H4 (cell line): Measurements from ENCODE around the gene LRRC4. TPM values are rescaled to one million over a fixed set of nuclear protein-coding genes. Genes with fewer than 3 reads are reported as not detected.

Experiments used
- DNase-seq: peaks from one replicate; pipeline ENCODE4 v3.0.0-alpha.2; 2015; ENCODE audit warnings: low spot score
- total RNA-seq: library from RNA; depleted of rRNA; stranded (reverse); fragments of >200 nt; shearing (Covaris generic); gene quantifications from 2 replicates; pipeline ENCODE4 v1.2.3, GENCODE V29; 2014

The LRRC4 gene
- total RNA-seq, 1 experiment from 2014 or later: not detected

DNA sequence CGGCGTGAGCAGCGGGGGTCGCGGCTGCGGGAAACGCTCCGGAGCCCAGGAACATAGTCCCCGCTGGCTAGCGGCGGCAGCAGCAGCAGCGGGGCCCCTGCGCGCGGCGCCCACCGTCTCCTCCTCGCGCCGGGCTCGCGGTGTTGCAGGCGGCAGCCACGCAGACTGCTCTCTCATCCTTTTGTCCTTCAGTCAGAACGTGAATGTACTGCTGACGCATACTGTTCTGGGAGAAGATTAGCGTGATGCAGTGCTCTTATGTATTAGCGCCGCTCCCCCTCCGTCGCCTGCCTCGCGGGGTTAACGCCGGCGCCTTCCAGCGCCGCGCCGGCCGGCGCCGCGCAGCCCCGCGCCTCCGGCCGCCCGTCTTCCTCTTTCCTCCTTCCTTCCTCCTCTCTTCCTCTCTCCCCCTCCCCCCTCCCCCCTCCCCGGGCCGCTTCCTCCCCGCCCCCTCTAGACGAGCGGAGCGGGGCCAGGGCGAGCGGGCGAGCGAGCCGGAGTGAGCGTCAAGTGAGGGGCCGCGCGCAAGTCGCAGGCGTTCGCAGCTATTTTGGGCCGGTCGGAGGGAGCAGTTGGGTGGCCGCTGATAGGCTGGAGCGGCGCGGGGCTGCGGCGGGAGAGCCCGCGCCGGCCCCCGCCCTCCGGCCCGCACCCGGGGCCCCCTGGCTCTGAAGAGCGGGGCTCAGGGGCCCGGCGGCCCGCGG, 816 bp upstream of the LRRC4 start:
- no peak for DNase-seq

- no peak for DNase-seq
Measured at GRCh38 chr7:128030263-128030653, 979 bp downstream of the LRRC4 start.

GRCh38 chr7:128029405-128029995, 1.7 kb downstream of the LRRC4 start:
- no peak for DNase-seq

DNA sequence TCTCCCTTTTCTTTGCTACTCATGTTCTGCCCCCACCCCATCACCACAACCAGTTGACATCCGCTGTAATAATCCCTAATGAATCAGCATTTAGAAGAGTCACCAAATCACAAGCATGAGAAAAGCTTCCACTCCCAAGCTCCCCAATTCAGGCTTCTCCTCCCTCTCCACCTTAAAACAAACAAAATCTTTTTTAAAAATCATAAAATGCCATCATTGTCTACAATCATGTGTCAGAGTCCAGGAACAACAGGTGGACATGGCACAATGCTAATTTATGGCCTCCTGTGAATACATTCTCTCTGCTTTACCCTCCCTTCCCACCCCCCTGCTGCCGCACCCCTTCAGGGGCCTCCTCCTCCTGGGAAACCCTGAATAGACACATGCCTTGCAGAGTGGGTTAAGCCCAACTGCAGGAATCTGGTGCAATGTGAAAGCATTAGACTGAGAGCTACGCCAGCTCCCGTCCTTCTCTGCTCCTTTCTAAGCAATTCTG, 3.7 kb downstream of the LRRC4 start:
- DNase-seq: no peak

GRCh38 chr7:128026551-128026950, 4.7 kb downstream of the LRRC4 start:
- no peak for DNase-seq

GRCh38 chr7:128025819-128026218, 5.4 kb downstream of the LRRC4 start:
- DNase-seq: no peak

DNA sequence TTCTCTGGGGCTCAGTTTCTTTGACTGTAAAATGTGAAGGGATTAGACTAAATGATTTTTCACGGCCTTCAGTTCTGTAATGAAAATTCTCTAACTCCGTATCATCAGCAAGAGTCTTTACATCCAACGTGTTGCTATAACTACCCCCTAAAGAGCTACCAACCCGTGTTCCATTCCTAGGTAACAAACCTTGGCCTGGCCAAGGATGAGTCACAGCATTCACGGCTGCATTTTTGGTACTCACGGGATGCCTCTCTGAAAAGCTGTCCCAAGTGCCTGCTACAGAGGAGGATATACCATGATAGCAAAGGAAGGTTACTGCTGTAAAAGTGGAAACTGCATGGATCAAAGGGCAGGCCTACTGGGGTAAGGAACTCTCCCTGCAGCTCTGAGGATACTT, 5.9 kb downstream of the LRRC4 start:
- DNase-seq: no peak

DNA sequence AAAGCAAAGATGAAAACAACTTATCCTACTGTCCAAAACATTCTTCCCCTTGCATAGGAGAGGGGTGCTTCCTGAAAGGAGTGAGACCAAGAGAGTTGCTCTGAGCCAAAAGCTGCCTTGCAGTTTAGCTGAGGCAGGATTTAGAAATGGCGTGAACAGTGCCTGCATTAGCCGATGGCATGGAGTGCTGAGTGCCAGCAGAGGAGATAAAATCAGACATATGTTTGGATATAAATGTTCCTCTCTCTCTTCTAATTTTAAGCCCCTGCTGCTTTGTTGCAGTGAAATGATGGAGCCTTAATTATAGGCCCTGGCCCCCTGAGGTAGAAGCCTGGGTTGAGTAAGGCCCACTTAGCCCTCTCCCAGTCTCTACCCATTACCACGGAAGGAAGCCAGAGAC, 7.1 kb downstream of the LRRC4 start:
- DNase-seq: no peak

DNA sequence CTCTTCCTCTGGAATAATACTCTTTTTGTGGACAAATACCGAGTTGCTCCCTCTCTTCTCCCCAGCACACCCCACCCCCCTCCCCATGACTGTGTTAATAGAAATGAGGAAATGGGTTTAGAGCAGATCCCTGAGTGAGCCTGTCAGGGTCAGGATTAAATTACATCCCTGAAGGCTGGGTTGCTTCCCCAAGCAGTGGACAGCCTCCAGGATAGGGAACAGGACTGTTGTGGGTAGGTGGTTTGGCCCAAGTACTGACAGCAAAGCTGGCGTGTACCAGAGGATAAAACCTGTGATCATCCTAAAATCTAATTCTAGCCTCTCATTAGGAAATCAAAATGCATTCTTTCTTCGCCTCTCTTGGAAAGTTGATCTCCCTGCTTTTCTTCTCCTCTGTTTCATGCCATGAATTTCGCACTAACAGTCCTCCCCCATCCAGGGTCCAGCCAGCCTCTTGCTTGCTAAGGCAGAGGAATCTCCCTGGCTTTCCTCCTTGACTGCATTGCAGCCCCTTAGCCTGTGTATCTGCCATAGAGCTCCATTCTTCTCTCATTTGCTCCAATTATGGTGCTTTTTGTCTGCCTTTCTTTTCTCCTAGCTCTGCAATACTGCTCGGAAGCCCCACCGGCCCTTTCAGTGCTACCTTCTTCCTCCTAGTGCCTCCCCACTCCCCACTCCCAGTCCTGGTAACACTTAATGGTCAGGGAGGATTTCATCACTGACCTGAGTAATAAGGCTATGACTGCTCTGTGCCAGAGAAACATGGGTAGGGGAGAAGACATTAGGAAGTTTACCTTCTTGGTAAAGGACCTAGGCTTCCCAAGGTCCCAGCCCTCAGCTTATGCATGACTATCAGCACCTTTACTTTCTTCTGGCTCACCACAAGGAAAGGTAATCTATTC, 8.4 kb downstream of the LRRC4 start:
- DNase-seq: no peak

DNA sequence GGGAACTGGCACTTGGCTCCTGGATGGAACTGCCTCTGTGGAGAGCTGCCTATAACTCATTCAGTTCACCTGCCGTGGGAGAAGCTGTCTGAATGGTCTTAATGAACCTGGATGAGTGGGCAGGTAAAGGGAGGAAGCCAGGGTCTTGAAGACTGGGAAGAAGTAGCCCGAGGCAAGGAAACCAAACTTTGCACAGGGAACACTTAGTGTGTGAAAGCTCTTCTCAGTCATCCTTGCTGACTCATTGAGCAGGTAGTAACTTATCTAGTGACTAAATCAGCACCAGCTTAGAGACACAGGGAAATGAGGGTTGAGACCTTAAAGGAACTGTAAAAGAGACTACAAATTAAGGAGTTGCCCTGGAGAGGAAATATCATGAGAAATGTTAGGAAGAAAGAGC, 9.9 kb downstream of the LRRC4 start:
- no peak for DNase-seq

DNA sequence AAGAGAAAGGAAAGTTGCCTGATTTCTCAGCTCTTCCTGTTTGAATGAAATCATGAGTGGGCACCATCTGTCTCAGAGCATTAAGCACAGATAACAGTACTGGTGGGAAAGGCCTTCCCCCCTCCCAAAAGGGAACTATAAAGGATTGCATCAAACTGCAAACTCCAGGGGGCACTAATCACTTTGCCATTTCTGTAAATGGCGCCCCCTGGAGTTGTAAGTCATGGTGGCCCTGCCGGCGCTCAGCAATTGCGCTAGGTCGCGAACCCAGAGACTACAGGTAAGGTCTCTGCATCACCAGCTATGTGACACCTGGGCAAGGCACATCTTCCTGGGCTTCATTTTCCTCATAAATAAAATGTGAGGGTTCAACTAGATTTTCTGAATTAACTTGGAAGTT, 11.1 kb downstream of the LRRC4 start:
- DNase-seq: no peak

DNA sequence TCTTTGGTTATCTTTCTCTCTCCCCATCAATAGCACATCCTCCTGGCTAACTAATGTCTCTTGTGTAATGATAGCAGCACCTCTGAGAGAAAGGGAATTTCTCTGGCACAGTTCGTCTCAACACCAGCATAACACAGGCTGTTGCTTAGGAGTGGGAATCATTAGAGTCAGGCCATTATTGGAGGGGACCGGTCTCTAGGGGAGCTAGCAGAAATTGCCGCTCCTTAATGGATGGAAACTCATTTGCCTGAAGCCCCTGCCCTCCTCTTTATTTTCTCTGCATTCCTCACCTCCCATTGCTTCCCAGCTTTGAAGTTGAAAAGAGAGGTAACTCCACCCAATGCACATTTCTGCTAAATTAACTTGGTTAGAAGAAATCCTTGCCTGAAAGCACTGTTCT, 11.9 kb downstream of the LRRC4 start:
- DNase-seq: no peak

DNA sequence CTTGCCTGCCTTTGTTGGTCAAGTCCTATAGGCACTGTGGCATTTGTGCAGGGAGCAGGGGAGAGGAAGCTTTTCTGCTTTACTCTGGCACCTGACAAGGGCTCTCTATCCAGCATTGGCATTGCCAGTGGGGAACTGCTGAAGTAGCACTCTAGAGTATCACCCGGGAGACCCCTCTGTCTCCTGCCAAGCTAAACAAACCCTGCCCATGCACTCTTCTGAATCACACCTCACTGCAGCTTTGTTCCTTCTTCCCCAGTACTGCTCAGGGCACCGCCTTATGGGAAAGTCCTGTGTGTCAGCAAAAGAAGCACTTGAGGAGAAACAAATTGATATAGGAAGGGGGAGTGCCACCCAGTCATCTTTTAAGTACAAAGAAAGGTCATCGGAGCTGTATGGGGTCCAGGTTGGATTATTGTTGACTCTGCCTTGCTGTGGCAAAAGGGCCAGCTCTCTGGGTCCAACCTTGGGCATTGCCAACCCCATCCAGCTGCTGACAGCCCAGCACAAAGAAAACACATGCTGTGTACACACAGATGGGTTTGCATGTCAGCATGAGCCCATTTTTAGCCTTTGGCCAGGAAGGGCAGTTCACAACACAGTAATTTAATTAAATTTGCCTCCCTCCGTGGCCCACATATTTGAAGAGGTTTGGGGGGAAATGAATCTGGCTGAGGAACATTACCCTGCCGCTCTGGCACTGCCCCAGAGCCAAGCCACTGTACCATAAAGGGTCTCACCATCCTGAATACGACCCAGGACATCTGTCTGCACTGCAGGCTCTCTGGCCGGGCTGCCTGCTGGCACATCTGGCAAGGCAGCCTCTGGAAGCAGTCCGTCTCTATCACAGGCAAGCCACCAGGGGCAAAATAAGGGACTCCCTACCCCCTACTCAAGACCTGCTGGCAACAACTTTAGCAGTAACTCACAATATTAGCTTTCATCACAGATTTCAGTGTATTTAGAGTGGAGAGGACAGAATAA, 13.1 kb downstream of the LRRC4 start:
- no peak for DNase-seq

DNA sequence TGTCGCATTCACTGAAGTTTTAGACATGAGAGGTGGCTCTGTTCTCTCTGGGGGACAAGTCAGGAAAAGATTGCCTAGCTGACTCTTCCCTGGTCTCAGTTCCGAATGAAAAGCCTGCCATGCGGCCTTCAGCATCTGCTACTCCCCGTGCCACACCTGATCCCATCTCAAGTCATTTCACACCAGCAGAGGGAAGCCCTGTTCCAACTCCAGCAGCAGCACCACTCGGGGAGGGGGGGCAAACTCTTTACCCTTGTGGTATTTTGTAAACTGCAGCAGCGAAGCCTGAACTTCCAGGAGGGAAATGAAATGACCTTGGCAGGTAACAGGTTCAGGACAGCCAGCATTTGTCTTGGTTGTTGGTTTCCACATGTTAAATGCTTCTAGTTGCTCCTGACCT, 13.8 kb downstream of the LRRC4 start:
- no peak for DNase-seq

GRCh38 chr7:128014811-128015210, 16.4 kb downstream of the LRRC4 start:
- no peak for DNase-seq

DNA sequence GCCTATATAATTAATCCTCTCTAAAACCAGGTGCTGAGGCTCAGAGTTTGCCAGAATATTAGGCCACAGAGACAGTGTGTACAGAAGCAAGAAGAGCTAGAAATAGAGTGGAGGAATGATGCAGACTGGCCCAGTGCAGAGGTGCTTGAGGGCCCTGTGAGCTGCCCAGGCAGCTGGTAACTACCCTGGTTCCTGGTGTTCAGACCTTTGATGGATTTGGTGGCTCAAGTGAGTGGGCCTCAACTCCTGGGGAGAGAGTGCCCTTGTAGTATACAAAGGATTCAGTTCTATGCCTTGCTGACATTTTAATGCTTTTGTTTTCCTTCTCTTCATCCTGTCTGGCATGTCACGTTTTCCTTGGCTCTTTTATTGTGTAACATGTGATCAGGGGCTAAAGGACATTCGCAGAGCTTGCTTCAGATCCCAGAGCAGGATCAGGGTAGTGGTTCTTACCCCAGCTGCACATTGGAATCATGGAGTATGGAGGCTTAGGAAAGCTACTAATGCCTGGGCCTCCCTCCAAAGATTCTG, 20.0 kb downstream of the LRRC4 start:
- DNase-seq: no peak

DNA sequence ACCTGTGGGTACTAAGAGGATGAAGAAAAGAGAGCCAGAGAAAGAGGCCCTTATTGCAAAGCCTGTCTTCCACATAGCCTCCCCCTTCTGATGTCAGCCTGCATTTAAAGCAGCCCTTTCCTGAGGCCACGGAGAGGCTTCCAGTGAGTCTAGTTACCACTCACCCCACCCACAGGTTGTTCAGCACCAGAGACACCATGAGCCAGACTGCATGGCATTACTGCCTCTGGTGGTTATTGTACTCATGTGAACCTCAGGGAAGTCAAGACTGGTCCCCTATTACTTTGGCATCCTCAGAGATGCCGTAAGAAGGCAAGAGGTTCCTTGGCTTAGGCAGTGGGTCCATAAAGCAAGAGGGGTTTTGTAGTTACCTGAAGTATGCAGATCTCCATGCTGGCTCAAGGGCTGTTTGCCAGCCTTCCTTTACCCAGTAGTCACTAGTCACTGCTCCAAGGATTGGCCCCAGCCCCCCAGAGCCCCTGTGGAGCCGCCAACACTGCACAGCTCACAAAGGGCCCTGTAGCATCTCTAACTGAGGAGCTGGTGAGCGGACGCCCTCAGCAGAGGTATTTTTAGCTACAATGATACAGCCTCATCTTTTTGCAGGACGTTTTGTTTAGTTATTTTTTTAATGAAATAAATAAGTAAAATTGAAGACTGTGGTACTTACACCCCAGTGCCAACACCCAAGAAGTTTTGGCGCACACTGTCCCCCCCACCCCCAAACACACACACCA, 20.7 kb downstream of the LRRC4 start:
- DNase-seq: no peak

DNA sequence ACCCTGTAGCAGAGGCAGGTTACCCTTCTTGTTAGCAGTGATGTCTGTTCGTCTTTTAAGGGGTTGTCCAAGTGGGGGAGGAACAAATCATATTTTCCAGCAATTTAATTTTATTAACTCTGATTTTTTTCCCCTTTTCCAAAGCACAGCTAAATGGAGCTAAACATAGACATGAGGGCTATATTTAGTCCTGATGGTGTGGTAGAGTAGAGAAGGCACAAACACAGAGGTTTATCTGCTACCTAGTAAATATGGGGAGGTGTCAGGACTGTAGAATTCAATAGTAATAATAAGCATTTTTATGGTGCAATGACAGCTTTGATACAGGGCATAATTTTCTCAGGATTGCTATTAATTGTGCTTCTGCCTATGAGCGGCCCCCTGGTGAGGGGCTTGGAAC, 22.5 kb downstream of the LRRC4 start:
- no peak for DNase-seq

DNA sequence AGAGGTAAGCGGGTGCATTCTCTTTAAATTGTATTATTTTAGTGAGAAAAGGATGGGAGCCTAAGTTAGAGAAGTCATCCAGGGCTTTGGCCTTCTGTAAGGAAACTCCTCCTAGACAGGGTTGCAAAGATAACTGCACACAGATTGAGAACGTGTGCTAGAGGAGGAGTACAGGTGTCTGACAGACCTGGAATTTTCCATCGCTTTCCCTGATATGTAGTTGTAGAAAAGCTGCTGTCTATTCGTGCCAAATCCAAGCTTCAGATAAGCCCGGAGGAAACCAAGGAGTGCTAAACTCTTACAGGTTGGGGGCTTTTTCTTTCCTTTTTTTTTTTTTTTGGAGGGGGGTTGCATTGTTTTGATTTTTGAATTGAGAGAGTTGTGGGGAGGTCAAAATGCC, 23.1 kb downstream of the LRRC4 start:
- DNase-seq: no peak

GRCh38 chr7:128007303-128007680, 23.9 kb downstream of the LRRC4 start:
- no peak for DNase-seq
